Measurements from ENCODE around the gene KCNK6. TPM values are rescaled to one million over a fixed set of nuclear protein-coding genes. Genes with fewer than 3 reads are reported as not detected.

The KCNK6 gene
- total RNA-seq, 1 experiment from 2014 or later, result 0.05 TPM

DNA sequence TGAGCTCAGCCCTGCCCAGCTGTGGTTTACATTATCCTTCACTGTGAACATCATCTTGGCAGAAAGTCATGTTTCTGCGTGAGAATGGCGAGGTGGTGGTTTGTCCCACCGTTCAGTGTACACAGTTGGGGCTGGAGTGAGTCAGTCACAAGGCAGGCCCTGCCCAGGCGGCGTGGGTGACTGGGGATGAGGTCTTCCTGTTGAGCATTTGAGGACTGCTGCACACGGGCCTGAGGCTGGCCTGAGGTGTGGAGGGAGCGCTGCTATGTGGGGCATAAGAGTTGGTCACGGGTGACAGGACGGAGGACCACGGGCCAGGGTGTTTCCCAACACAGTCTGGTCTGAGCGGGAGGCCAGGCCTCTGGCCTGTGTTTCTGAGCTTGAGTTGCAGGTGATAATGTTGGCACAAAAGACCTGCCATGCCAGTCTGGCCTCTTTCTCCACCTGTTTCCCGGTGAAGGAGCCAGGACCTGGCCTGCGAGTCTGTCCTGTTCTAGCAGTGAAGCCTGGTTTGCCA is 29.0 kb upstream of the KCNK6 start:
- in situ Hi-C loops (cut with HindIII; ENCODE audit: low pct_unique_long_range_greater_than_20kb, low sequenced_read_pairs), result no loop called here
- DNase-seq (ENCODE audit: low read depth, low spot score), result no peak

- in situ Hi-C loops (cut with HindIII; ENCODE audit: low pct_unique_long_range_greater_than_20kb, low sequenced_read_pairs), result no loop called here
- DNase-seq (ENCODE audit: low read depth, low spot score), result no peak
Measured at GRCh38 chr19:38291855-38292254, 27.8 kb upstream of the KCNK6 start.

DNA sequence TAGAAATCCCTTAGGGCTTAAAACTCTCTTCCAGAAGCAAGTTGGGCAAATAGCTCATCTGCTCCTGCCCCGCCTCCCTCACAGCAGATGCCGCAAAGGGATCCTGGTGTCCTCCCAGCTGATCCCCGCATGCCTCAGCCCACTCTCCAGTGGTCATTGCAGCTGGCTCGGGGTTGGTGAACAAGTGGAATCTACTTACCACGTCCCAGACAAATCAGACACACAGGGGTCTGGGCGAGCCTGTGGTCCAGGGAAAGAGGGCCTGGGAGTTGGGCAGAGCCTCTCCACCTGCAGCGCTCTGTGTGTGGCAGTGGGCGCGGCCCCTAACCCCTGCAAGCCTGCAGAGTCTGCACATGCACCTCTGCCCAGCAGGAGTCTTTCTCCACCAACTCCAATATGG is 26.4 kb upstream of the KCNK6 start:
- no peak for DNase-seq (ENCODE audit: low read depth, low spot score)
- in situ Hi-C loops (cut with HindIII; ENCODE audit: low pct_unique_long_range_greater_than_20kb, low sequenced_read_pairs), result no loop called here

DNA sequence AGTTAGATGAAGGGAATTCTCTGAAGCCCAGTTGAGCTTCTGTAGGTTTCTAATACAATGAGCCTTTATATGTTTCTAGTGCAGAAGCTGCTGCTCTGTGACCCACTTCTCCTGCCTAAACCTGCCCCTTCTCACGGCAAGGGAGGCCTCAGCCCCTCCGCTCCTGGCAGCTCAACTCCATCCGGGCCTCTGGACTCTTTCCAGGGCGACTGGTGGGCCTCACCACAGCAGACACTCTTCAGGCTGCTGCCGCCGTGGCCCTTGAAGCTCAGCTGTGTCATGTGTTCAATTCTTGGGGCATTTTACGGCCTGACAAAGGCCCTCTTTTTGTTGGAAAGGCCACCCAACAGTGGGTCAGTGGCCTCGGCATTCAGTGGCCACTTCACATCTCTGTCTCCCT is 25.6 kb upstream of the KCNK6 start:
- peak; percentile 53 for DNase-seq (ENCODE audit: low read depth, low spot score)

DNA sequence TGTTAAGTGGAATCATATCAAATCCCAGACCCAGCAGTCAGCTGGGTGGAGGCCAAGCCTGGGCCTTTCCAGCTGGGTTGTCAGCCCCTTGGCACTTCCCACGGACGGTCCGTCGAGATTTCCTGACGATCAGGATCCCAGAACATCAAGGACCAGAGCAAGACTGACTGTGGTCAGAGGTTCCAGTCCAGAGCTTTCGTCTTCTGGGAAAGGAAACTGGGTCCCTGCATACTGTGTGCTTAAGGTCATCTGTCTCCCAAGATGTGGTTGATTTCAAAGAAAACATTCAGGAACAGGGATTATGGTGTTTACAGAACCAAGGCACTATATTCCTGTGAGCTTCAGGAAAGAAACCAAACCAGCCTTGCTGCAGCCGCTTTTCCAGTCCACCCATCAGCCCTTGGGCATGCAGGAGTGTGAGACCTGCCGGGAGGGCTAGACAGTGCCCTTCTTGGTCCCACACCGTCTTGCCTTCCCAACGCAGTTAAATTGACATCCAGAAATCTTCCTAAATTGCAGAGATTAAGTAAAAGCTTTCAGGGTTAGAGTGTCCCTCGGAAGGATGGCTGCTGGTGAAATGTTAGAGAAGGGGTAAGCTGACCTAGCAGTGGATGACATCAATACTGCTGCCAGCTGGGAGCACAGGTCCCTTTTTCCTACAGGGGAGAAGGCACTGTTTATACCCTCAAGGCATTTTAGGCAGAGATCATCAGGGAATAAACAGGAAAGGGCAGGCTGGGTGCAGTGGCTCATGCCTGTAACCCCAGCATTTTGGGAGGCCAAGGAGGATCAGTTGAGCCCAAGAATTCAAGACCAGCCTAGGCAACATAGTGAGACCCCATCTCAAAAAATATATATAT is 20.6 kb upstream of the KCNK6 start:
- in situ Hi-C loops (cut with HindIII; ENCODE audit: low pct_unique_long_range_greater_than_20kb, low sequenced_read_pairs), result no loop called here
- DNase-seq (ENCODE audit: low read depth, low spot score), result no peak

More for the DNA sequence above, 25.6 kb upstream of the KCNK6 start:
- in situ Hi-C loops (cut with HindIII; ENCODE audit: low pct_unique_long_range_greater_than_20kb, low sequenced_read_pairs), result no loop called here

- DNase-seq (ENCODE audit: low read depth, low spot score), result no peak
- in situ Hi-C loops (cut with HindIII; ENCODE audit: low pct_unique_long_range_greater_than_20kb, low sequenced_read_pairs), result no loop called here
Measured at GRCh38 chr19:38303517-38304351, 15.9 kb upstream of the KCNK6 start, which contains the start of gene C19orf33. TSS of gene C19orf33 (plus strand) at chr19:38304251. CDS start at chr19:38304262, 11 bp downstream.

DNA sequence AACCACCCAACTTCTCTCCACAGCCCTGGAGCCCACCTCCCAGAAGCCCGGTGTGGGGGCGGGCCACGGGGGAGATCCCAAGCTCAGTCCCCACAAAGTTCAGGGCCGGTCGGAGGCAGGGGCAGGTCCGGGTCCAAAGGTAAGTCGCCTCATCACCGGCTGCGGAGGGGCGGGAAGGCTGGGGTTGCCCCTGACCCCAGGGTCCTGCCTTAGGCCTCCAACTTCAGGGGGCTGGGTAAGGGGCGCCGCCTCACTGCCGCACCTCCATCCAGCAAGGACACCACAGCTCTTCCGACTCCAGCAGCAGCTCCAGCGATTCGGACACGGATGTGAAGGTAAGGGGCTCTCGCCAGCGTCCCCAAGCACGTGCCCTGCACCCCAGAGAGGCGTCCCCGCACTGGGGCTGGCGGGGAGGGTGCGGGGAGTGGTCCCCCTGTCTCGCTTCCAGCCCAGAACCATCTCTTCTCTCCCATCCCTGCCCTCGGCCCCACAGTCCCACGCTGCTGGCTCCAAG is 15.2 kb upstream of the KCNK6 start:
- in situ Hi-C loops (cut with HindIII; ENCODE audit: low pct_unique_long_range_greater_than_20kb, low sequenced_read_pairs), result no loop called here

GRCh38 chr19:38304866-38305429 is 14.7 kb upstream of the KCNK6 start:
- in situ Hi-C loops (cut with HindIII; ENCODE audit: low pct_unique_long_range_greater_than_20kb, low sequenced_read_pairs), result no loop called here

More for the DNA sequence above, 15.2 kb upstream of the KCNK6 start:
- DNase-seq (ENCODE audit: low read depth, low spot score), result no peak

DNA sequence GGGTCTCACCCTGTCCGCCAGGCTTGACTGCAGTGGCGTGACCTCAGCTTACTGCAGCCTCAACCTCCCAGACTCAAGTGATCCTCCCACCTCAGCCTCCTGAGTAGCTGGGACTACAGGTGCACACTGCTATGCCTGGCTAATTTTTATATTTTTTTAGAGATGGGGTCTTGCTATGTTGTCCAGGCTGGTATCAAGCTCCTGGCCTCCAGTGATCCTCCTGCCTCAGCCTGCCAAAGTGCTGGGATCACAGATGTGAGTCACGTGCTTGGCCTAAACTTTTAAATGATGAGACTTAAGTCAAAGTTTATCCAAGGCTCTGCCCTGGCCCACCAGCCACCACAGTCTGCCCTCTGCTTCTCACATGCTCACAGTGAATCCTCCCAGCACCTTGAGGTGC is 13.4 kb upstream of the KCNK6 start:
- no peak for DNase-seq (ENCODE audit: low read depth, low spot score)
- in situ Hi-C loops (cut with HindIII; ENCODE audit: low pct_unique_long_range_greater_than_20kb, low sequenced_read_pairs), result no loop called here

More at GRCh38 chr19:38304866-38305429, 14.7 kb upstream of the KCNK6 start:
- peak; percentile 28 for DNase-seq (ENCODE audit: low read depth, low spot score)

DNA sequence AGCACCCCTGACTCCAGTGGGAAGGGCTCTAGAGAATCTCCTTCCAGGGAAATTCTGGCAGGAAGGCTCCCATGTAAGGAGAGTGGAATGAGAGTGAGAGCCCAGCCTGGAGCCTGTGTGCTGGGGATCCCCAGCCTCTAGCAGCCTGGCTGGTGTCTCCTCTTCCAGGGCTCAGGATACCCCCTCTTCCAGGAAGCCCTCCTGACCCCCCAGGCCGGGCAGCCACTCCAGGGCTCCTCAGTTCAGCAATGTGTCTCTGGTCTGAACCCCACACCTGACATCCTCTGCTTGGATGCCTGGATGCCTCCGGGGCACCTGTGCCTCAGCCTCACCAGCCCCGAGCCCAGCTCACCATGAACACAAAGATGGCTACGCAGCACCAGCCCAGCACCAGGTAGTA is 12.6 kb upstream of the KCNK6 start:
- DNase-seq (ENCODE audit: low read depth, low spot score), result no peak
- in situ Hi-C loops (cut with HindIII; ENCODE audit: low pct_unique_long_range_greater_than_20kb, low sequenced_read_pairs), result no loop called here

GRCh38 chr19:38307597-38307996 is 12.0 kb upstream of the KCNK6 start:
- in situ Hi-C loops (cut with HindIII; ENCODE audit: low pct_unique_long_range_greater_than_20kb, low sequenced_read_pairs), result no loop called here
- DNase-seq (ENCODE audit: low read depth, low spot score), result no peak

GRCh38 chr19:38308006-38308766 is 11.5 kb upstream of the KCNK6 start:
- in situ Hi-C loops (cut with HindIII; ENCODE audit: low pct_unique_long_range_greater_than_20kb, low sequenced_read_pairs), result no loop called here
- DNase-seq (ENCODE audit: low read depth, low spot score), result no peak

DNA sequence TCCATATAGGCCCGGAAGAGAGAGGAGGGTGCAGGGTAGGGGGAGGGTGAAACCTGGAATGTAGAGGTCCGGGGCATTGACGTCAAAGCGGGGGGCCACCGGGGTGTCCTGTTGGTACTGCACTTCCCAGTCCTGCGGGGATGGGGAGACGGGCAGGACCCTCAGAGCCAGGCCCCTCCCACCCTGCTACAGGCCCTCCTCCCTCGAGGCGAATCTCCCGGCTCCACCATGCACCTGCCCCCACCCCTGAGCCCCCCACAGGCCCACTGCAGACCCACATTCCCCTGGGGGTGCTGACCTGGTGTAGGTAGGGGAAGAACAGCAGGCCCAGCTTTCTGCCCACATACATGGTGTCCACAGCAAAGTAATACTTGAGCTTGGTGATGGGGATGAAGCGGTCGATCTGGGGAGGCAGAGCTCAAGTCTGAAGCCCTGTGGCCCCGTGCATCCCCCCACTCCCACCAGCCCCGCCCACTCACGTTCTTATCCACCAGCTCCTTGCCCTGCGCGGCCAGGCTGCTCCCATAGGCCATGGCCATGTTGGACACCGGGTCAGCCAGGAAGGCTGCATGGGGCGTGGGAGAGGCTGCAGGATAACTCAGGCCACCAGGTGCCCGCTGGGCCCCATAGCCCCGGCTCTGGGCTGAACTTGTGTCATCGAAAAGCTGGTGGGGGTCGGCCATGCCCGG is 10.6 kb upstream of the KCNK6 start:
- DNase-seq (ENCODE audit: low read depth, low spot score), result no peak
- in situ Hi-C loops (cut with HindIII; ENCODE audit: low pct_unique_long_range_greater_than_20kb, low sequenced_read_pairs), result no loop called here

GRCh38 chr19:38309615-38310278 is 9.9 kb upstream of the KCNK6 start:
- in situ Hi-C loops (cut with HindIII; ENCODE audit: low pct_unique_long_range_greater_than_20kb, low sequenced_read_pairs), result no loop called here
- DNase-seq (ENCODE audit: low read depth, low spot score), result no peak

DNA sequence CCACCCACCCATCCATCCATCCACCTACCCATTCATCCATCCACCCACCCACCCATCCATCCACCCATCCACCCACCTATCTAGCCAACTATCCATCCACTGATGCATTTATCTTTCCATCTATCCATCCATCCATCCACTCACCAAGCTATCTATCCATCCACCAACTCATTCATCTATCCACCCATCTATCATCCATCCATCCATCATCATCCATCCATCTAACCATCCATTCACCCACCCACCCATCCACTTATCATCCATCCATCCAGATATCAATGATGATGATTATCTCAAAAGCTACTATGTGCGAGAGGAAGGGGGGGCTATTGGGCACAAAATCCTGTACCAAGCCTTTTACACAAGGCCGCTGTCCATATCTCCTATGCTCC is 9.4 kb upstream of the KCNK6 start:
- no peak for DNase-seq (ENCODE audit: low read depth, low spot score)
- in situ Hi-C loops (cut with HindIII; ENCODE audit: low pct_unique_long_range_greater_than_20kb, low sequenced_read_pairs), result no loop called here

GRCh38 chr19:38310986-38311385 is 8.7 kb upstream of the KCNK6 start:
- in situ Hi-C loops (cut with HindIII; ENCODE audit: low pct_unique_long_range_greater_than_20kb, low sequenced_read_pairs), result no loop called here
- no peak for DNase-seq (ENCODE audit: low read depth, low spot score)

All from SK-MEL-5 (cell line).